ENCODE measurements around the gene TAGLN.

DNA sequence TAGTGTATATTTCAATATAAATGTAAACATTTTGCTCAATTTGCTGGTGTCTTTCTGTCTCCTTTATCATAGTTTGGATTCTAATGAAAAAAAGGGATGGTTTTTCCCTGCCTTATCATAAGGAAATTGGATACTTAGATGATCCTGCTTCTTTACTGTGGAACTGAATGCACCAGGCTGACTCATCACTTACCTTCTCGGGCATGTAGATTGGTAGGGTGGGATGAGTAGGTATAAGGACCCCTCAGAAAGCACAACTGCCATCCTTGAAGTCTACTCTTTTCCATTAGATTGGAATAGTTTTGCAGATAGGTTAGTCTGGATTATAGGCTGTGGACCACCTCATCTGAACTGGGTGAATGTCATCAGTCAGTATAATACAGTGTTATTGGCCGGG lies 28.2 kb upstream of the TAGLN start:
- TF ChIP-seq, protein P1, sequence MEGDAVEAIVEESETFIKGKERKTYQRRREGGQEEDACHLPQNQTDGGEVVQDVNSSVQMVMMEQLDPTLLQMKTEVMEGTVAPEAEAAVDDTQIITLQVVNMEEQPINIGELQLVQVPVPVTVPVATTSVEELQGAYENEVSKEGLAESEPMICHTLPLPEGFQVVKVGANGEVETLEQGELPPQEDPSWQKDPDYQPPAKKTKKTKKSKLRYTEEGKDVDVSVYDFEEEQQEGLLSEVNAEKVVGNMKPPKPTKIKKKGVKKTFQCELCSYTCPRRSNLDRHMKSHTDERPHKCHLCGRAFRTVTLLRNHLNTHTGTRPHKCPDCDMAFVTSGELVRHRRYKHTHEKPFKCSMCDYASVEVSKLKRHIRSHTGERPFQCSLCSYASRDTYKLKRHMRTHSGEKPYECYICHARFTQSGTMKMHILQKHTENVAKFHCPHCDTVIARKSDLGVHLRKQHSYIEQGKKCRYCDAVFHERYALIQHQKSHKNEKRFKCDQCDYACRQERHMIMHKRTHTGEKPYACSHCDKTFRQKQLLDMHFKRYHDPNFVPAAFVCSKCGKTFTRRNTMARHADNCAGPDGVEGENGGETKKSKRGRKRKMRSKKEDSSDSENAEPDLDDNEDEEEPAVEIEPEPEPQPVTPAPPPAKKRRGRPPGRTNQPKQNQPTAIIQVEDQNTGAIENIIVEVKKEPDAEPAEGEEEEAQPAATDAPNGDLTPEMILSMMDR (IDR thresholded peaks at IDR 0.05) = no peak
- TF ChIP-seq EP300 (IDR thresholded peaks at IDR 0.05) (no peak), POLR2A (IDR thresholded peaks at IDR 0.05) (no peak)

Data from suprapubic skin (tissue), 3 donors.